ENCODE data around the gene TFAP2E.

Gene TFAP2E

DNA sequence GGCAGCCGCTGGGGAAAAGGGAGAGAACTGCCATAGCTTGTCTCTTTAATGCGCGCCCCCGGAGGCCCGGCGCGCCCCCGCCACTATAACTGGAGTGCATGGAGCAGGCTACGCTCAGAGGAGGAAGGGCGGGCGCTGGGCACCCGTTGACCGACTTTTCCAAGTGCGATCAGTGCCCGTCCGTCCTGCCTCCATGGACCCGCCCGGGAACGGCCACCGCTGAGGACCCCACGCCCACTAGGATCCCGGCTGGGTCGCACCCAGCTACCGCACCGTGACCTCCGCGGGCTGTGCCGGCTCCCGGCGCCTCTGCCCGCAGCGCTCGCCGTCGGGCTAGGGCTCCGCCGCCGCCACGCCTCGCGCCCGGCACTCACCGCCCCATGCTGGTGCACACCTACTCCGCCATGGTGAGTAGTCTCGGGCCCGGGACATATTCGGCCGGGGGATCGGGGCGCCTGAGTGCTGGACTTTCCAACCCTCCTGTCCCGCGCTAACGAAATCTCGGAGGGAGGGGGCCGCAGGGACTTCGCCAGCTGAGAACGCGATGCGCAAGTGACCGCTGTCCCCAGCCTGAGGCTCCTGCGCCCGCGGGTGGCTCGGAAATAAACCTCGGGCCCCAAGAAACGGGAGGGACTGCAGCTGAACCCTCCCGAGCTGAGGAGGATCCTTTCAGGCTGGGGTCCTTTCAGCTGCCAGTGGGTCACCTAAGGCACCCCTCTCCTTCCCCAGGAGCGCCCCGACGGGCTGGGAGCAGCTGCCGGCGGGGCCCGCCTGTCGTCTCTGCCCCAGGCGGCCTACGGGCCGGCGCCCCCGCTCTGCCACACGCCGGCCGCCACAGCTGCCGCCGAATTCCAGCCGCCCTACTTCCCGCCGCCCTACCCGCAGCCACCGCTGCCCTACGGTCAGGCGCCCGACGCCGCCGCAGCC is at the start of gene TFAP2E:
Gene TFAP2E, plus strand, starts transcription at position 117 of the 927 bp plus-strand sequence. Its CDS starts 264 bp downstream, at position 381.
- DNase-seq (ENCODE audit: low read depth in 2 of 2) = no peak

DNA sequence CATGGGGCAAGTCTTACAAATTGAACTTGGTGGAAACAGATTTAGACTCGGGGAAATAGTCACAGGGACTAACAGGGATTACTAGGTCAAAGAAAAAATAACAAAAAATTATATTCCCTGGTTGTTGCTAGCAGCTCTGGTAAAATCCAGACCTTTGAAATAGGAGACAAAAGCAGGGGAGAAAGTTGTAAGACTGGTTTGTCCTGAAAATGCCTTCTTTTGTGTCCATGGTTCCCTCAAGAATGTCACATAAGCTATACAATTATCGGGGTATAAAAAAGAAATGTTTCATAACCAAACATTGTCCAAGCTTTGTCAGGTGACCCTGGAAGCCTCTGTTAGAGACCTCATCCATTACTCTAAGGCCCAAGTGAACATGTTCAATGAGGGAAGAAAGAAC is 49.0 kb upstream of the TFAP2E start:
- DNase-seq (ENCODE audit: low read depth in 2 of 2) = no peak

DNA sequence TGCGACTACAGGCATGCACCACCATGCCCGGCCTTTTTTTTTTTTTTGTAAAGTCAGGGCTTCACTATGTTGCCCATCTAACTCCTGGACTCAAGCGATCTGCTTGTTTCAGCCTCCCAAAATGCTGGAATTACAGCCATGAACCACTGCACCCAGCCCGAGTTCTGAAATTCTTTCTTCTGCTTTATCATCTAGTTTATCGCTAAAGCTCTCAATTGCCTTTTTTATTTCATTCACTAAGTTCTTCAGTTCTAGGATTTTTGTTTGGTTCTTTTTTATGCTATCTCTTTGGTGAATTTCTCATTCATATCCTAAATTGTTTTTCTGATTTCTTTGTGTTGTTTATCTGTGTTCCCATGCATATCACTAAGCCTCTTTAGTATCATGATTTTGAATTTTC is 42.9 kb upstream of the TFAP2E start:
- no peak for DNase-seq (ENCODE audit: low read depth in 2 of 2)

DNA sequence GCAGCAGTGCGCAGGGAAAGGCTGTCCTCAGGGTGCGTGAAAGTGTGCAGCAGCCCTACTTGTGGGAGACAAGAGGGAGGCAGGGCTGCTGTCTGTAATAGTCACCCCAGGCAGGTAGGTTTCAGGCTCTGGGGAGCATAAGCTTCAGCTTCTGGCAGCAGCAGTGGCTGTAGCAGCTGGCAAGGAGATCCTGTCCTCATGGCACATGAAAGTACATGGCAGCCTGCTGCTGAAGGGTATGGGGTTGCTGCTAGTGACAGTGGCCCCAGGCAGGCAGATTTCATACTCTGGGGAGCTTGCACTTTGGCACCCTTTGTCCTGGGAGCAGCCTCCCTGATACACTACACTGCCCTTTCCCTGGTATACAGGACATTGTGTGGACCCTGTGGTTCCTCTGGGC is 42.2 kb upstream of the TFAP2E start:
- DNase-seq (ENCODE audit: low read depth in 2 of 2) = no peak

DNA sequence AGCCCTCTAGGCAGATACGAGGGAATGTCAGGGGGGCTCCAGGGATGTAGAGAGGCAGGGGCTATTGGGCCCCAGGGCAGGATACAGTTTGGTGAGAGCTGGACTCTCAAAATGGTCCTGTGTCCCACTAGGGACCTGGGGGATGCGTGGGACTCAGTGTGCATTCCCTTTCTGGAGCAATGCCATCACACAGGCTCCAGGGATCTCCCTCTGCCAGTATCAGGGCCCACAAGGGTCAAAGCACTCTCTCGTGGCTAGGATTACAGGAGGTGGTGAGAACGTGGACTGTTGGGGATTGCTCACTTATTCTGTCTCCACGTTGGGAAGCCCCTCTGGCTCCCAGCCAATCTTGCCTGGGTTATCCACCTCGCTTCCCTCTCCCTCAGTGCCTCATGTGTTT is 41.7 kb upstream of the TFAP2E start:
- no peak for DNase-seq (ENCODE audit: low read depth in 2 of 2)

DNA sequence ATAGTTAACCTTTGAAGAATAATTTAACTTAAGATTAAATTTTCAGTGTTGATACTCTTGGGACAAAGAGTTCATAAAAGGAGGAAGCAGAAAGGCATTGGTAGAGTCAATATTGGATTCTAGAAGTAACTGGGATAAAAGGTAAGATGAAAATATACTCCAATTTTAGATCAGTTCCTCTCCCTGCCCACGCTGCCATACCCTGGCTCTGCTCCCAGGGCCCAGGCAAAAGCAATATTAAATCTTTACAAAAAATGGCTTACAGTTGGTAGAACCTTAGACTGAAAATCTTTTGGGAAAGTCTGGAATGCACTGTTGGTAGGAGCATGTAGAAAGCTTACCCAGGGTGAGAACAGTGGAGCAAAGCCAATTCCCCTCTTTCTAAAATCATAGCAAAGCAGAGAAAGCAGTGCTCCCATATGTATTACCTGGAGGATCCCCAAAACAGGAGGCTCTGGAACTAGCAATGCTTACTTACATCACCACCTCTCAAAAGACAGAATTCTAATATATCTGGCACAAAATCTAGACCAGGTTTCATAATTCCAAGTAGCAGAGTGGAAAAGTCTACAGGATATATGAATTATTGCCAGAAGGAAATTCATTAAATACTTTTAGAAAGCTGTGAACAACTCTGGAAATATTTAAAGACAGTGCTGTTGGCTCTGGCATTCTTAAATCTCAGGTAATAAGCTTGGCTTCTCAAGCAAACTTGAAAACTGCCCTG is 40.5 kb upstream of the TFAP2E start:
- DNase-seq (ENCODE audit: low read depth in 2 of 2) = no peak

DNA sequence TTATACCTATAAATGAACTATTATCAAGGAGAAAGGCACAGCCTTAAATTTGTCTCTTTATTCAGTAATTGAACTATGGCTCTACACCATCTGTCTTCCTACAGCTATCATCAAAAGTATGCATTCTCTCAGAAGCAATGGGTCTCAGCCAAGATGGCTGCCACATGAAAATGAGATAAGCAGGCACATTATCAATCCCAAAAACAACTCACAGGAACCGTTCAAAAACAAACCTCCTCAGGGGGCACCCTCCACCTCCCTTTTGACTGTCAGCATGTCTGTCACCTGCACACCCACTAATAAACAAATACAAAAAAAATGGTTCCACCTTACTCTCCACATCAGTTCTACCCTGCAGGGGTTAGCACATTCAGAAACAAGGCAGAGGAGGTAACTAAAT is 39.5 kb upstream of the TFAP2E start:
- no peak for DNase-seq (ENCODE audit: low read depth in 2 of 2)

DNA sequence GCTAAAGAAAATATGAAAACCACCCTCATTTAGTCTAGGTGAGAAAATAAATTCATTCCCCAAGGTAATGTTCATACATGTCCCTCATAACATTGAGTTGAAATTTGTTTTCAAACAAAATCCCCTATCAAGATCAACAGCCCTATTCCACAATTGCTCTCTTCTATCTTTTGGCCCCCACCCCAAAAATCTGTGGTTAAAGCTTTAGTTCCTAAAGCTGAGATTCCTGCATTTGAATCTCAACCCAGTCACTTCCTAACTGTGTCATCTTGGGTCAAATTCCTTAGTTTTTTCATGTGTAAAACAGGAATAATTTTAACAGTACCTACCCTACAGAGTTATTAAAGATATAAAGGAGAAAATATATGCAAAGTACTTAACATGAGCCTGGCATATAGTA is 37.9 kb upstream of the TFAP2E start:
- no peak for DNase-seq (ENCODE audit: low read depth in 2 of 2)

DNA sequence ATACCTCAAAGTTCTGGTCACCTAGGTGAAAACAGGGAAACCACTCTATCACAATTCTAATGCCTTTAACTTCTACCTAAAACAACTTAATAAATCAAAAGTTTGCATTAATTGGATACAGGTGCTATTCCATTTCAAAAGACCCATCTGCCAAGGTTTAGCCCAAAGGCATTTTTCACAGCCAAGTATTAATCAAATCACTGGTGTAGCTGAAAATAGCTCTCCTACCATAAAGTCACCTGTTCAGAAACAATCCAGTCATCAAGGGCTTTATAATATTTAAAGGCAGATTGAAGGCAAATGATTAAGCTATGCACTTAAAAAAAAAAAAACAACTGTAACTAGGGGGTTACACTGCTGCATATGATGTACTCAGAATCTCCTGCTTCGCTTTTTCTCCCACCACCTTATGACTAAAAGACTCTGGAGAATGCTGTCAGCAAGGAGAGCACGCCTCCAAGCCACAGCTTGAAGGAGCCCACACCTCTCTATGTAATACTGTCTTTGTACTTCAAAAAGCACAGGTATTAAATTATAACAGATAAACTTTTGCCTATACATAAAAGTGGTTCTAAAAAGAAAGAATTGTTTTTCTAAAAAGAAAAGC is 36.5 kb upstream of the TFAP2E start:
- no peak for DNase-seq (ENCODE audit: low read depth in 2 of 2)

DNA sequence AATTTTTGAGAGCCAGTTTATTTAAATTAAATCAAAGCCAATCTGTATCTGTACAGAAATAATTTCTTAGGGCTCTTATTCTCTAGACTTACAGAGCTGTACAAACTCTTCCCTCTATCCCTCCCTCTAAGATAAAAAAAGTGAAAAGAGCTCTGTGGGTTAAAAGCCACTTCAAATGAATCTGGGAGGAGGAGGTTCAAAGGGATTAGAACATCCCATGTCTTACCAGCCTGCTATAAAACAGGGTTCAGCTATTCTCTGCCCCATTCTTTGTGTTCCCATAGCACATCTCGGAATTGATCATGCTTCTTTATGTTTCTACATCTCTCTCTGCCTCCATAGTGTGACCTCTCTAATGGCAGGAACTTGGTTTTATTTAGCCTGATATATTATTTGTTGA is 35.3 kb upstream of the TFAP2E start:
- DNase-seq (ENCODE audit: low read depth in 2 of 2) = no peak

DNA sequence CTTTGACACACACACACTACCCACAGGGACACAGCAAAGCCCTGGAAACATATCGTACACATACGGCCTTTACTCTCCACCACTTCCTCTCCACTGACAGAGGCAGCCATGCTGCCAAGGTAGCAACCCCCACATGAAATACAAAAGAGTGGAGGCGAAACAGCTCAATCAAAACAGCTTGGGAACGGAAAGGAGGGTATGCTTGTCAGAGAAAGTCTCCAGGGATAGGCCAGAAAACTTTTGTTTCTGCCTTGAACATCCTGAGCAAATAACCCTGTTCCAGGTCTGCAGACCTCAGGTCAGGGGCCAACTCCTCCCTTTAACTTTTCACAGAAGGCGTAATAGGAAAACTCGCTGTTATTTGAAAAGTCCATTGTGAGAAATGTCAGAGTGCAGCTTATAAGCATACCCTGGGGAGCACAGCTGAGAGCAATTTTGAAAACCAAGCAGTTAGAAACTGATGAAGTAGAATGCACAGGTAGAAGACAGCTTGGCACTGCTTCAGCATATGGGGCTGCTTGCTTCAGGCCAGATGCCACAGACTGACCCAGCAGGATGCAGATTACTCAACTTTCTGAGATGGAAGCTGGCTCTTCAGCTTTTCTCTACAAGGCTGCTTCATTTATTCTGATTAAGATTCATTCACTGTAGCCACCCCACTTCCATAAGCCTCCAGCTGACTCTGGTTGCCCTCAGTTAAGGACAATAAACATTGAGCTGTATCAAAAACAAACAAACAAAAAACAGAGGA is 33.9 kb upstream of the TFAP2E start:
- DNase-seq (ENCODE audit: low read depth in 2 of 2) = no peak

DNA sequence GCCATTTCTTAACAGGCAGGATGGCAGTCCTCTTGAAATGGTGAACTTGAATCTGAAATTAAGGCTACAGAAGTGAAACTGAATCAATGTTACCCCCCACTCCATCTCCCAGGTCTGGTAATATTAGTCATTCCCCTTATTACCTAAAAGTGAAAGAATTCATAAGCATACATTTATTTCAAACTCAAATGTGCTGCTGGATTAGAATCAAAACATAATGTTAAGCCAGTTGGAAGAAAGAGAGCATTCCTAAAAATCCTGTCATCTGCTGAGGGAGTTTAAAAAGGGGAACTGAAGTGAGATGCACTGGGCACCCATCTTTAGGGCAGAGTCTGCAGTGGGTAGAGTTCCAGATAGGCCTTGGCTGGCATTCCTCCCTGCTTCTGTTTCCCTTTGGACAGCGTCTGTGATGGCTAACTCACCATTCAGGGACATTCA is 33.3 kb upstream of the TFAP2E start:
- no peak for DNase-seq (ENCODE audit: low read depth in 2 of 2)

DNA sequence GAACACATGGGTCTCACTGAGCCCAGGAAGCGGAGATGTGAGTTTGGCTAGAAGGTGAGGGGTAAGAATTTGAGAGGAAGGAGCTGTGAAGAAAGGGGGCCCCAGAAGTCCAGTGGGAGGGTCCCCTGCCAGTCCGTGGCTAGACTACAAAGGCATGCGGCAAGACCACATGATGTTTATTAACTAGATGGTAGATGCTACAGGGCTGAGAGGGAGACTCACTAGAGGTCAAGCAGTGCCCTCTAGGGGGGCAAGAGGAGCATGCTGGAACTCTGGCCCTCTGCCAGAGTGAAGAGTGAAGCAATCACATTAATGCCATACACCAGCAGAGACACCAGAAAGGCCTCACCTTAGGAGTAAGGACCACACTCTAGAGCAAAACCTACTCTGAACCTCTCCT is 28.1 kb upstream of the TFAP2E start:
- DNase-seq (ENCODE audit: low read depth in 2 of 2) = peak in 1 of 2 donors; percentile 45

DNA sequence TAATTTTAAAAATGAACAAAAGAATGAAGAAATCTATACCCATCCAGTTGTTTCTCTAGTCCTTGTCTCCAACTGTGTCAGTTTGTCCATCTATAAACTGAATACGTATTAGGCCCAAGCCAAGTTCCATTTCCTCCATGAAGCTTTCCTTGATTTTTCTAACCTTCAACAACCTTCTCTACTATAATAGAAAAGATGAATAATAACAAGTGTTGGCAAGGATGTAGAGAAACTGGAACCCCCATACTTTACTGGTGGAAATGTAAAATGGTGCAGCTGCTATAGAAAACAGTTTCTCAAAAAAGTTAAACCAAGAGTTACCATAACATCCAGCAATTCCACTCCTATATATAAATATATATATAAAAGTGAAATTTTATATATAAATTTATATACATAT is 26.5 kb upstream of the TFAP2E start:
- DNase-seq (ENCODE audit: low read depth in 2 of 2) = no peak

DNA sequence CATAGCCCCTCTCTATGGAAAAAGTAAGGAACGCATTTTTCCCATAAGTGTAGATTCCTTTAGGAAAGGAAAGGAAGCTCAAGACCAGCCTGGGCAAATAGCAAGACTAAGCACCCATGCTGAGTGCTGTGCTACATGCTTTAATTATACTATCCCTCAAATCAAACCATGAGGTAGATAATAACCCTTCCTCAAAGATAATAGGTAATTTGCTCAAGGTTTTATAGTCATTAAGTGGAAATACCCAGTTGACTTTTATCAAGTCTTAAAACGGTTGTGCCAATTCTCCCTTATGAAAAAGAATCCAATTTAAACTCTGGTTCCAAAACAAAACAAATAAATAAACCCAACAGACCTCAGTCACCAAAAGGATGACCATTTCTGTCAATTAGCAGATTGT is 19.3 kb upstream of the TFAP2E start:
- DNase-seq (ENCODE audit: low read depth in 2 of 2) = no peak

DNA sequence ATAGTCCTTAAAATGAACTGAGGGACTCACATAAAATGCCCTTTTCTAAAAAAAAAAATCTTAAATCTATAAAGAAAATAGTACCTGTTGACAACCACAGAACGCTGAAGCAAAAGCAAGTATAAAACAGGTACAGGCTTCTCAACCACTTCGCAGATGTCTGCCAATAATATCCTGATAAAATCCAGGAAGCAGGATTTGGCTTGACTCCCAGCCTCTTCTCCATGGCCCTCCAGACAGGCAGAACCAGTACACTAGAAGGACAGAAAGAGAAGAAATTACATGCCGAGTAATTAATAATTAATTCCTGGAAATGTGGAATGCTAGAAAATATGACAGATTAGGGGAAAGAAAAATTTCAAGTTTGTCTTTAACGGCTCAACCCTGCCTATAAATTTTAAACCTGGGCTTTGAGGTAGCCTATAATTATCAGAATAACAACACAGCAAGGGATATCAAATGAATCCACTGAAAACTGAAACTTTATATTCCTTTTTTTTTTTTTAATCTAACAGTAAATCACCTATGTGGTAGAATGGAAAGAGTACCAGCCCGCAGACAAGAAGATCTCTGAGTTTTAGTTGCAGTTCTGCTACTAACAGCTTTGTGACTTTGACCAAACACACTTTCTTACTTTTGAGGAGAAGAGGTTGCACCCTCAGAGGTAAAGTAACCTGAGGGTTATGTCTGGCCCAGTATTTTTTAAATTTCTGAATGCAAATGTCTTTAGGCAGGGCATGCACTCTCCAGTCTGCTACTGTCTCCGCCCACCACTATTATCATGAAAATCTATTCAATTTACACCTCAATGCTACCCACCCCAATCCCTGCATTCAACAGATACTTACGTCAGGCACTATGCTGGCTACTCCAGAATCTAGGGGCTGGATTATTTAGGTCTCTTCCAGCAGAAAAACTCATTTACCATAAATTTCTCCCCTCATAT is 18.6 kb upstream of the TFAP2E start:
- DNase-seq (ENCODE audit: low read depth in 2 of 2) = no peak

DNA sequence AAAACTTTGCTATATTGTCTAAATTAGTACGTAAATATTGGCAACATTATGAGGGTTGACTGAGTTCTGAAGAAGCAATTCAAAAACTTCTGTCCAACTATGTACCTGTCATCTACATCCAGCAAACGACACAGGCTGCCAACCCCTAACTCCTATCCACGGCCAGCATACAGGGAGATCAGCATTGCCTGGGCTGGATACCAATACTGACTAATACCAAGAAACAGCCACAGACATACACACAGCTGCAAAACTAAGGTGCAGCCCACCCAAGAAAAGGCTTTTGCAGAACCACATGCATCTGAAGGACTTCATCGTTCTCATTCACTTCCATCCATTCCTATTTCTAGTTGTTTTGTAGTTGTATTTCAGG is 17.9 kb upstream of the TFAP2E start:
- no peak for DNase-seq (ENCODE audit: low read depth in 2 of 2)

DNA sequence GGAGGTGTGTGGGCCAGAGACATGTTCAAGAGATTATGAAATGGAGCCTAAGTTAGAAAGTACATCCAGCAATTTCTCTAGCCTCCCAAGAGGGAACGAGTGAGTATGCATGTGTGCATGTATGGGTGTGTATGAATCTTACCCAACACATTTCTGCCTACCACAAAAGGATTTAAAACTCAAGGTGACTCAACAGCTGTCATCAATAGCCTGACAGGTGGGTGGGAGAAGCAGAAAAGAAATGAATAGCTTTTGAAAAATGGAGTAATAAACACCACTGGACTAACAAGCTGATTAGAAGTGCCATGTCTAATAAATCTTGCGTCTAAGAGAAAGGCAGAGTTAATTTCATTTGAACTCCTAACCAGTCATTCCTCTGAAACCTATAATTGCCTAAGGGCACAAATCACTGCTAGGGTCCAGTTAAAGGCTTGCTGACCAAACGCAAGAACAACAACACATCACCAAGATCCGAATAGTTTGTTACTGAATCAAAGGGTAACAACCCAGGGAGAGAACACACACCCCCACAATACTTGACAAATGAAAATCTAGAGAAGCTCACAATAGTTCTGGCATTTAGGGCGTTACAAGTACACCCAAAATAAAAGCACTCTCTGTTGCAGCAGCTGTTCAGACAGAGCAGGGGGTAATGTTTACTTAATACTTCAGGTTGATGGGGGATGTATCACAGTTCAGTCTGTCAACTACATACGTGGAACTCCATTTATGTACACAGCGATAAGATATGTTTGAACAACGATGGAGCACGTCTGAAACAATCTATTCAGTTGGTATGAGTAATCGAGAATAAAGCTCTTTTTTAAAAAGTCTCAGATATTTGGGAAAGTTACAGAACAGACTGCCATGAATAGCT is 17.3 kb upstream of the TFAP2E start:
- DNase-seq (ENCODE audit: low read depth in 2 of 2) = no peak

DNA sequence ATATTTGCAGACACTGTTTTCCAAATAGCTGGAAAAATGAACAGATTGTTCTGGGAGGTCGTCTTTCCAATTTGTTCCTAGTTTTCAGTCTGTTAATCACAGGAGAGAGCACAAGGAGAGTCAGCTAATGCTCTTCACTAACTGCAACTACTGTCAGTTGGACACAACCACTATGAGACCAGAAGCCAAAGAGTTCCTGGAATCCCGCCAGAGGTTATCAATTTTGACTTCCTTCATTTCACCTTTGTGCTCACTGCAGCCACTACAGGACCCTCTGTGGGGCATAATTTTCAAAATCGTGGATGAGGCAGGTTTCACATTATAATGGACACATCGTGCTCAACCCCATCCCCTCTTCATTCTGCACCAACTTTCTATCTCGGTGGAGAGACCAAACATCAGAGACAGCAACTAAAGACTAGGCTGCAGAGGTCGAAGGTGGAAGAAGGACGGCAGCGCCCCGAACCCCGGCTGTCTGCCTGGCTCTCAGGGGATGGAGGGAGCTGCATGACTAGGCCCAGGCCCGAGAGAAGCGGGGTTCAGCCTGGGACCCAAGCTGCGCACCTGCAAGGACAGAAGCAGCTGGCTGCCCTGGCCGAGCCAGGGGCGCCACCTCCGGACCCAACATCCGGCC is 16.5 kb upstream of the TFAP2E start:
- no peak for DNase-seq (ENCODE audit: low read depth in 2 of 2)

Data from stimulated activated CD4-positive, alpha-beta T cell treated with anti-CD3 and anti-CD28 coated beads, Interleukin-1b, Interleukin-23, amount 100 ng/mL, for 4 hours (primary cell).